Panc1 (cell line): ENCODE measurements around the gene ENTHD1.

ENCODE experiments used
- POLR2AphosphoS5 ChIP-seq: IDR thresholded peaks from 2 replicates; pipeline ENCODE4 v1.6.1; 2012; ENCODE audit warnings: mild to moderate bottlenecking, low read depth, low read length, moderate library complexity
- TF ChIP-seq, protein P1 (sequence below), 2 experiments: IDR thresholded peaks; 2 replicates each; pipeline ENCODE4 v1.6.1; 2011 to 2012; ENCODE audit warnings: low read depth in 2 of 2, control low read depth in 1 of 2, low read length in 1 of 2, mild to moderate bottlenecking in 1 of 2, moderate library complexity in 1 of 2; ENCODE audit not compliant: insufficient read depth in 1 of 2
- TF ChIP-seq, protein P2 (sequence below): fragments of 450-650 bp; IDR thresholded peaks from 2 replicates; pipeline ENCODE4 v1.5.1; 2017; ENCODE audit warnings: mild to moderate bottlenecking

DNA sequence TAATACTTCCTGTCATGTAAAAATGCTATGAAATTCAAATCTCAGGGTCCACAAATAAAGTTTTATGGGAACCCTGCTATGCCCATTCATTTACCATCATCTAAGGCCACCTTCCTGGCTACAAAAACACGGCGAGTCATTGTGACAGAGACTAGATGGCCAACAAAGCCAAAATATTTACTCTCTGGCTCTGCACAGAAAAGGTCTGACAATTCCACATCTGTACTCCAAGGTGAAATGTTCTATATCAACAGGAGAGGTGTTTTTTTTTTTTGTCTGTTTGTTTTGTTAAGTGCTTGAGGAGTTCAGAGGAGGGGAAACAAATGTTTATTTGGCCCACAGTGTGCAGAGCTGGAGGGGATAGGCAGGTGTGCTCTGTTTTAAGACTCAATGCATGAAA is 48.0 kb upstream of the ENTHD1 start:
- TF ChIP-seq, protein P1, sequence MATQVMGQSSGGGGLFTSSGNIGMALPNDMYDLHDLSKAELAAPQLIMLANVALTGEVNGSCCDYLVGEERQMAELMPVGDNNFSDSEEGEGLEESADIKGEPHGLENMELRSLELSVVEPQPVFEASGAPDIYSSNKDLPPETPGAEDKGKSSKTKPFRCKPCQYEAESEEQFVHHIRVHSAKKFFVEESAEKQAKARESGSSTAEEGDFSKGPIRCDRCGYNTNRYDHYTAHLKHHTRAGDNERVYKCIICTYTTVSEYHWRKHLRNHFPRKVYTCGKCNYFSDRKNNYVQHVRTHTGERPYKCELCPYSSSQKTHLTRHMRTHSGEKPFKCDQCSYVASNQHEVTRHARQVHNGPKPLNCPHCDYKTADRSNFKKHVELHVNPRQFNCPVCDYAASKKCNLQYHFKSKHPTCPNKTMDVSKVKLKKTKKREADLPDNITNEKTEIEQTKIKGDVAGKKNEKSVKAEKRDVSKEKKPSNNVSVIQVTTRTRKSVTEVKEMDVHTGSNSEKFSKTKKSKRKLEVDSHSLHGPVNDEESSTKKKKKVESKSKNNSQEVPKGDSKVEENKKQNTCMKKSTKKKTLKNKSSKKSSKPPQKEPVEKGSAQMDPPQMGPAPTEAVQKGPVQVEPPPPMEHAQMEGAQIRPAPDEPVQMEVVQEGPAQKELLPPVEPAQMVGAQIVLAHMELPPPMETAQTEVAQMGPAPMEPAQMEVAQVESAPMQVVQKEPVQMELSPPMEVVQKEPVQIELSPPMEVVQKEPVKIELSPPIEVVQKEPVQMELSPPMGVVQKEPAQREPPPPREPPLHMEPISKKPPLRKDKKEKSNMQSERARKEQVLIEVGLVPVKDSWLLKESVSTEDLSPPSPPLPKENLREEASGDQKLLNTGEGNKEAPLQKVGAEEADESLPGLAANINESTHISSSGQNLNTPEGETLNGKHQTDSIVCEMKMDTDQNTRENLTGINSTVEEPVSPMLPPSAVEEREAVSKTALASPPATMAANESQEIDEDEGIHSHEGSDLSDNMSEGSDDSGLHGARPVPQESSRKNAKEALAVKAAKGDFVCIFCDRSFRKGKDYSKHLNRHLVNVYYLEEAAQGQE (IDR thresholded peaks at IDR 0.05; ENCODE audit: insufficient read depth in 1 of 2, low read depth in 2 of 2, low read length in 1 of 2) = no peak
- TF ChIP-seq, protein P2, sequence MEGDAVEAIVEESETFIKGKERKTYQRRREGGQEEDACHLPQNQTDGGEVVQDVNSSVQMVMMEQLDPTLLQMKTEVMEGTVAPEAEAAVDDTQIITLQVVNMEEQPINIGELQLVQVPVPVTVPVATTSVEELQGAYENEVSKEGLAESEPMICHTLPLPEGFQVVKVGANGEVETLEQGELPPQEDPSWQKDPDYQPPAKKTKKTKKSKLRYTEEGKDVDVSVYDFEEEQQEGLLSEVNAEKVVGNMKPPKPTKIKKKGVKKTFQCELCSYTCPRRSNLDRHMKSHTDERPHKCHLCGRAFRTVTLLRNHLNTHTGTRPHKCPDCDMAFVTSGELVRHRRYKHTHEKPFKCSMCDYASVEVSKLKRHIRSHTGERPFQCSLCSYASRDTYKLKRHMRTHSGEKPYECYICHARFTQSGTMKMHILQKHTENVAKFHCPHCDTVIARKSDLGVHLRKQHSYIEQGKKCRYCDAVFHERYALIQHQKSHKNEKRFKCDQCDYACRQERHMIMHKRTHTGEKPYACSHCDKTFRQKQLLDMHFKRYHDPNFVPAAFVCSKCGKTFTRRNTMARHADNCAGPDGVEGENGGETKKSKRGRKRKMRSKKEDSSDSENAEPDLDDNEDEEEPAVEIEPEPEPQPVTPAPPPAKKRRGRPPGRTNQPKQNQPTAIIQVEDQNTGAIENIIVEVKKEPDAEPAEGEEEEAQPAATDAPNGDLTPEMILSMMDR = no peak
- TF ChIP-seq POLR2AphosphoS5 = no peak
